ENCODE results near the gene EIF2S1.
"Not testable (repeated sequence)": the region's sequence is repeated elsewhere in the genome, so short reads cannot be mapped to it uniquely, and the experiment has no call there.

Gene EIF2S1

GRCh38 chr14:67411370-67411769, 51.2 kb downstream of the EIF2S1 start:
- DNase-seq (ENCODE audit: low read depth) = no peak

DNA sequence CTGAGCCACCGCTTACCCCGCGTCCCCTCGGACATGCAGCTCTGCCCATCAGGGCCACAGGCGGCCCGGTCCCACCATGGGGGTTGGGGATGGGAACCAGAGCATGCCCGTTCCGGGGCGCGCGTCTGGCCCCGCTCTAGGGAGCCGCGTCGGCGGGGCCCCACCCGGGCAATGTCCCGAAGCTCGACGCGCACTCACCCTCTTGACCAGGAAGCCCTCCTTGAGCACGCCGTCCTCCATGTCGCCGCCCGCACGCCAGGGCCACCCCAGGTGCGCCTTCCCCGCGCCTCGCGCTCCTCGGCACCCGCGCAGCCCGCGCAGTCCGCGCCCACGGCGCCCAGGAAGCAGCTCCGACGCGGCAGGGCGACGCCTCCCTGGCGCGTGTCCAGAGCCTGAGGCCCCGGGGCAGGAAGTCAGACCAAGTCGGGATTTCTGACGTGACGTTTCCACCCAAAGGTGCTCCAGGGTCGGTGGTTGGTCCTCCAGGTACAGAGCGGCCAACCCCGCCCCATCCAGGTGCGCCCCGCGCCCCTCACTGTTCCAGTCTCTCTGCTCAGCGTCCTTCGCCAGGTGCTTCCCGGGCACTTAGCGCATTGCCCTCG, 51.8 kb downstream of the EIF2S1 start, which contains the start of gene PLEK2:
Gene PLEK2, minus strand, starts transcription at position 346 of the 602 bp plus-strand sequence. Its CDS starts 106 bp downstream, at position 240.
- DNase-seq (ENCODE audit: low read depth) = peak; percentile 9

DNA sequence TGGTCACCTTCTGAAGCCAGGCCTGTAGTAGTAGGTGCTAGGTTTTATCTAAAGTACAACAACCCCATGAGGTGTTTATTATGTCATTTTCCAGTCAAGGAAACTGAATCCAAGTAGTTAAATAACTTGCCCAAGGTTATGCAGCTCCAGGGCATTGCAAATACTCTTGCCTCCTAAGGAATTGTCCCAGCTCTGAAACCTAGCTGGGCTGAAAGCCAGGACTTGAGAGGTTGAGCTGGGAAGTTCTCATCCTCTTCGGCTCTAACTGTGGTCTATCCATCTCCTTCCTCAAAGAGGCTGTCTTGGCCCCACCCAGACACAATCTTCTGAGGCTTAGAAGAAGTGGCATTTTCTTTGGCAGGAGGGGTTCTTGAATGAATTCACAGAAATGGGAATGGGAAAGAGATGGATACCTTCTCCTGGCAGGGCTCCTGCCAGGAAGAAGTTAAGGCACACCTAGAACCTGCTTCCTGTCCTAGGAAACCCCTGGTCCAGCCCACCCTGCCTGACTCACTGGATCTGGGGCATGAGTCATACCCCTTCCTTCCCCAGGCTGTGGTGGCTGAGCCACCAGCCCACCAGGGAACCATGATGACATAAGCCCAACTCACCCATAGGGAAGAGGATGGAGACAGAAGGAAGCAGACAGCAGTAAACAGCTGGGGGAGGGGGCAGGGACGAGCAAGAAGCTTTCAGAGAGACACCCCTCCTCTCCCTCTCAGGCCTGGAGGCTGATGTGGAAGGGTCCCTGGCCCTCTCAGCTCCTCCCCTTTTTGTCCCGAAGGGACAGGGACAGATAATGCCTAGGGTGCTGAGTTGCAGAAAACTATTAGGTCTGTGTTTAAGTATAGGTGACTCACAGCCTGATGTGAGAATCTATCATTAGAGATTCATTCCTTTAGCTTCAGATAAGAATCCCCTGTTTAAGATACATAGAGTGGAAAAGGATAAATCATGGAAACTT, 54.0 kb downstream of the EIF2S1 start:
- DNase-seq (ENCODE audit: low read depth) = peak; percentile 22

DNA sequence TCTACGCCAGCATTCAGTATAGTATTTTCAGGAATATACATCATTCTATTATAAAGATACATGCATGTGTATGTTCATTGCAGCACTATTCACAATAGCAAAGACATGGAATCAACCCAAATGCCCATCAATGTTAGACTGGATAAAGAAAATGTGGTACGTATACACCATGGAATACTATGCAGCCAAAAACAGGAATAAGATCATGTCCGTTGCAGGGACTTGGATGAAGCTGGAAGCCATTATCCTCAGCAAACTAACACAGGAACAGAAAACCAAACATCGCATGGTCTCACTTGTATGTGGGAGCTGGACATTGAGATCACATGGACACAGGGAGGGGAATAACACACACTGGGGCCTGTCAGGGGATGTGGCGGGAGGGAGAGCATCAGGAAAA, 55.5 kb downstream of the EIF2S1 start:
- not testable (repeated sequence) for DNase-seq (ENCODE audit: low read depth)

DNA sequence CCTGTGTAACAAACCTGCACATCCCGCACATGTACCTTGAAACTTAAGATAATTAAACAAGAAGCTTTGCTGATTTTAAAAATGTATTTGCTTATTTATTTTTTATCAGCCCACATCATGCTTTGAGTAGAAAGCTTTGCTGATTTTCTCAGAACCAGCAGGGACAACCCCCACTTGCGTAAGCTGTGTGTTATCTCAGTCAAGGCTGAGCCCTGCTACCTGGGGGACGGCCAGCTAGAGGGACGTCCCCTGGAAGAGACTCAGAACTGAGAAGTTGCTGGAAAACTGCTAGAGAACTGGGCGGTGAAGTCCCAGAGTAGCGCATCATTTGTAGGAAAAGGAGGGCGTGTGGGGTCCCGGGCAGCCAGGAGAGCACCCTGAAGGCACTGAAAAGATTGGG, 56.0 kb downstream of the EIF2S1 start:
- DNase-seq (ENCODE audit: low read depth) = no peak

- no peak for DNase-seq (ENCODE audit: low read depth)
Observed at GRCh38 chr14:67416810-67417209, 56.7 kb downstream of the EIF2S1 start.

DNA sequence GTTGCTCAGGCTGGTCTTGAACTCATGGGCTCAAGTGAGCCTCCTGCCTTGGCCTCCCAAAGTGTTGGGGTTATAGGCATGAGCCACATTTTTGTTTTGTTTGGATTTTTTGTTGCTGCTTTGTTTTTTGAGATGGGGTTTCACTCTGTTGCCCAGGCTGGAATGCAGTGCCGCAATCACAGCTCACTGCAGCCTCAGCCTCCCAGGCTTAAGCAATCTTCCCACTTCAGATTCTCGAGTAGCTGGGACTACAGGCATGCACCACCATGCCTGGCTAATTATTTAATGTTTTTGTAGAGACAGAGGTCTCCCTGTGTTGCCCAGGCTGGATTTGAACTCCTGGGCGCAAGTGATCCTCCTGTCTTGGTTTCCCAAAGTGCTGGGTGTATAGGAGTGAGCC, 57.5 kb downstream of the EIF2S1 start:
- DNase-seq (ENCODE audit: low read depth) = no peak

DNA sequence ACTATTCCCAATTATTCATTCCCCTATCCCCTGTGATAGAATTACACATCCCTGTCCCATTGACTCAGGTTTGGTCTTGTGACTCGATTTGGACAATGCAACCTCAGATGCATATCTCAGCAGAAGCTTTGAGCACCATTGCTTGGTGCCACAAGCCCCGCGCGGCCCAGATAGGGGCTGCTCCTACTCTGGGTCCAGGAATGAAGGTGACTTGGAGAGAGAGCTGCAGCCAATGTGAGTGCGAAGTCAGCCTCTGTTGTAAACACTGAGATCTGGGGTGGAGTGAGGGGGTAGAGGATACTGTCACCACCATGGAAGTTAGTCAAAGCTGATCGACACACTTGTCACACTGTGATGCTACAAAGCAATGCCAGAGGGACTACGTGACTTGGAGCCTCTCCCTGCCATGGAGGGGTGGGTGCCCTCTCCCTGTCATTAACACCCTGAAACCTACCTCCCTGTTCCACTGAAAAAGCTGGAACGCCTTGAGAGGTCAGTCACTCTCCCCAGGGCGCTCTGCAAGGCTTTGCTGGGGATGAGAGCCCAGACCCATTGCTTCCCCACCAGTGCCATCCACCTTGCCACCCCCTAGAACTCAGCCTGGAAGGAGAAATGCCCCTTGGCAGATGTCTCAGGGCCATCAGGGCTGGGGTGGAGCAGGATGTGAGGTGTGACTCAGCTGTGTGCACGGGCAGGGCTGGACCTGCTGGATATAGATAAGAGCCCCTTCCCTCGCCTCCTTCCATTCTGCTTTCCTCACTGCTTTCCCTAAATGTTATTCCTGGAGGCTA, 58.5 kb downstream of the EIF2S1 start:
- DNase-seq (ENCODE audit: low read depth) = no peak

DNA sequence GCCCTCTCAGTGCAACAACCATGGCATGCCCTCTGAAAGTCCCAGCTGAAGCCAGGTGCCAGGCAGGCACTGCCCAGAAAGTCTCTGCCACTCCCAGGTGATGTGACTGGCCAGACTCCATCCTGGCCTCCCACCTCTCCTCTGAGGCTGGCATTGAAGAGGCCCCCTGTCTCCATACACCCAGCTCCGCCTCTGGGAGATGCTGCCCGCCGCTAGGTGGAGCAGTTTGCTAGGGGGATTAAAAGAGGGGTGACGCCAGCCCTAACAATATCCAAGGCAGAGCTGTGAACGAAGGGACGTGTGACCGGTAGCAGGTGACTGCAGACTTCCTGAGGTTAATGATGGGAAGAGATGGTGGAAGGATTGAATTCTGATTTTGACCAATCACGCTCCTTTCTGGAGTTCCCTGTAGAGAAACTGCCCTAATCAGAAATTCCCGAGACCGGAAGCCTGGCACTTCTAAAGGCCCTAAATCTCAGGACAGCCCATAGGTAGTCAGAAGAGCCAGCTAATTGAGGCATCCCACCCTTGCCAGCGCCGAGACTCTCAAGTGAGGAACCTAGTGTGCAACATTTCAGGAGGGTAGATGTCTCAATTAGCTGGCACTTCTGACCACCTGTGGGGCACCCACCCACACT, 60.1 kb downstream of the EIF2S1 start:
- no peak for DNase-seq (ENCODE audit: low read depth)

DNA sequence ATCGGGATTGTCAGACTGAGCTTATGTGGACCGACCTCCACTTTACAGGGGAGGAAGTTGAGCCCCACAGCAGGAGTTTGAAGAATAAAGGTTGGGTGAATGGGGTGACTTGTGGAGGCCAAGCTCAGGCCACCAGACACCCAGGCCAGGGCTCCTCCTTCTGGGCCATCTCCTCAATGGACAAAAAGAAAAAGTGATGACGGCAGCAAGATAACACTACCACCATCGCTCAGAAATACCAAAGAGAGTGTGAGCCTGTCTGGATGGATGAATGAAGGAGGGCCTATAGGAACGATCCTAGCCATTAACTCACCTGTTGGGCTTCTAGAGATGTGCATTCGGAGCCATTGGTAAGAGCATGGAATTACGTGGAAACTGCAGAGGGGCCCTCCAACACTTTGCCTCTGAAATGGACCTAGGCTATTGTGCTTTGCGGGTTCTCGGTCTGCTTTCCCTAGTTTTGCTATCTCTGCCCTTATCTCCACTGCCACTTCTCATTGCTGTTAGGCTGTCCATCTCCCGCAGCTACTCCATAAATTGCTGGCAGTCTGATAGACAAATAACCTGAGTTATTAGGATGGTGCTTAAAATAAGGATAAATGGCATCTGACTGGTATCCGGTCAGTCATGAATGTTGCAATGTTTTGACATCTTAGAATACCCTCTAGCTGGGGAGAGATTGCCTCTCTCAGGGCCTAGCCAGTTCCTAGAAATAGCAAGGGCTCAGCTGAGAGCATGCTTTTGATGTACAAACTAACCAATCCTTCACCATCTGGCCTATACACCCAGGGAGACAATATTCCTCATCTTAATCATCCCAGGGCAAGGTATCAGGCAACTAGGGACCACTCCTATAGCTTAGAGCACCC, 61.5 kb downstream of the EIF2S1 start:
- DNase-seq (ENCODE audit: low read depth) = no peak

DNA sequence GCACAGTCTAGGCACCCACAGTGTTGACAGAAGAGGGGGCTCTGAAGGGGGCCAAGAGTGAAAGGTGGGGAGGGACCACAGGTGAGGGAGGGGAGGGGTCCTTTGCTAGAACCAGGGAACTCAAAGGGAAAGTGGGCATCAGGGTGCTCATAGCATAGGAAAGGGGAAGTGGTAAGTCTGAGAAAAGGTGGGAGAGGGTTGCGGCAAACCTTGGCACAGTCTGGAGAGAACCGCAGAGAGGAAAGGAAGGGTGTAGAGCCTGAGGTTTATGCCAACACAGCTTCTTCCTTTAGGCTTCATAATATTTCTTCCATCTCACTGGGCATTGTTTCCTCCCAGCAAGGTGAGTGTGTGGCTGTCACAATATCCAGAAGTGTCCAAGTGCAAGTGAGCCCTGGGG, 63.3 kb downstream of the EIF2S1 start:
- DNase-seq (ENCODE audit: low read depth) = no peak

- no peak for DNase-seq (ENCODE audit: low read depth)
Observed at GRCh38 chr14:67424539-67424938, 64.4 kb downstream of the EIF2S1 start.

DNA sequence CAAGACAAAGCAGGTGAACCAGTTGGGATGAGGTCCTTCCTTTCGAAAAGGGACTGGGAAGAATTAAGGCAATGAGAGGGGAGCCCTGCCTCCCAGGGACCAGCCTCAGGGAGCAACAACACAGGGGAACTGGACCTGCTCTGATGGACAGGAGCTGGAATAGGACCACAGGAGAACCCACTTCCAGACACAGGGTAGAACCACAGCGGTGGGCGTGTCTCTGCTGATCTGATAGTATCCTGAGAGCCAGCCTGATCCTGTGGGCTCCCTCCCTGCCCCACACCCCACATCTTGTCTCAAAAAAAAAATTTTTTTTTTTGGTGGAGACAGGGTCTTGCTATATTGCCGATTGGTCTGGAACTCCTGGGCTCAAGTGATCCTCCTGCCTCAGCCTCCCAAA, 65.5 kb downstream of the EIF2S1 start:
- no peak for DNase-seq (ENCODE audit: low read depth)

DNA sequence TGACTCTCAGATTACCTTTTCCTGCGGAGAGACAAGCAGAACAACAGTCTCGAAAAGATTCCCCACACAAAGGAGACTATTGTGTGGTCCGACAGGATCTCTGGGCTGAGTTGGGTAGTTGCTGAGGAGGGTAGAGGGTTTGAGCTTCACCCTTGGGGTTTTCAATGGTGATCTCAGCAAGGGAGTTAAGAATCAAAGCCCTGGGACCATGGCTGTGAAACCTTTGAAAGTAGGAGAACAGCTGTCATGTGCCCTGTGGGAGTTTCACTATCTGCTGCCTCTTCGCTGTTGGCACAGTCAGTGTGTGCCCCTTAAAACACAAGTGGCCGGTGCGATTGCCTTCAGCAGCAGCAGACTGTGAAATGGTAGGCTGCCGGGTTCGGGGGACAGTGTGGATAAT, 66.0 kb downstream of the EIF2S1 start:
- DNase-seq (ENCODE audit: low read depth) = no peak

GRCh38 chr14:67426983-67427606, 67.0 kb downstream of the EIF2S1 start:
- DNase-seq (ENCODE audit: low read depth) = peak; percentile 55

- no peak for DNase-seq (ENCODE audit: low read depth)
Observed at GRCh38 chr14:67428501-67429031, 68.4 kb downstream of the EIF2S1 start.

- DNase-seq (ENCODE audit: low read depth) = no peak
Observed at GRCh38 chr14:67429510-67430205, 69.5 kb downstream of the EIF2S1 start.

DNA sequence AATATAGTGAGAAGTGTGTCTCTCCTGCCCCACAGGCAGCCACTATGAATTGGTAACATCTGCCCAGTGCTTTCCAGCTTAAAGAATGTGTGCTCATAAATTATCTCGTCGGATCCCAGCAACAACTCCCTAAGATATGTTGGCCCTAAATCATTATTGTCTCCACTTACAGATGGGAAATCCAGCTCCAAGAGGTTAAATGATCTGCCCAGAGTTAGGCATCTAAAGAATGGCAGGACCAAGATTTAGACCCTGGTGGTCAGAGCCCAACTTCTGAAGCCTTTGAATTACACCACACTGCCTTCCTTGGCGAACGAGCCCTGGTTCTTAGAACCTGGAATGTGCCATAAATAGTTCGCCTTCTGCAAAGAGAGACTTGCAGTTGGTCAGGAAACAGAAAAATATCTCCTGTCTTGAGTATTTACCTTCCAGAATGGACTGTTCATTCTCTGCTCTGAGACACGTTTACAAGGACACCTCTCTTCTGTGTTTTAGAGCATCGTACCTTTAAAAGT, 72.0 kb downstream of the EIF2S1 start:
- DNase-seq (ENCODE audit: low read depth) = no peak

DNA sequence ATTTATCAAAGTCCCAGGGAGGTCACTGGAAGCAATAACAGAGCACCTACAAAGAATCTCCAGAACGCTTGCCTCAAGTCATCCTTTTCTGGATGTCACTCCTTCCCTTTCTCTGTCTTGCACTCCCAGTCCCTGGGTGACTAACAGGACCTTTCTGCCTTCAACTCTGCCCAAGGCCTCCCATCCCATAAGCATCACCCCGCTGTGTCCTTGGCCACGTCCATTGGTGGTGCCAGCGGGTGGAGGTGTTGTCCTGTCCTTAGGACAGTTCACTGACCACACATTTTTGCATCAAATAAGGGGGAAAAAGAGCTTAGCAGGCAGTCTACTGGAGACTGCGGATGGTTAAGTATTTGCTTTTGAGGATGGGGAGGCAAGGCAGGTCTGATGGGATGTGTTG, 75.5 kb downstream of the EIF2S1 start:
- DNase-seq (ENCODE audit: low read depth) = no peak
